ENCODE data around the gene CALML3.

Gene CALML3

GRCh38 chr10:5573968-5574641 lies 49.3 kb downstream of the CALML3 start:
- no peak for DNase-seq

- DNase-seq = no peak
These were observed 49.9 kb downstream of the CALML3 start for GRCh38 chr10:5574642-5575131.

GRCh38 chr10:5575144-5575481 lies 50.4 kb downstream of the CALML3 start:
- no peak for DNase-seq

GRCh38 chr10:5575482-5576153 lies 50.9 kb downstream of the CALML3 start:
- DNase-seq = peak in 1 of 2 donors; percentile 1

- no peak for DNase-seq
These were observed 51.5 kb downstream of the CALML3 start for GRCh38 chr10:5576154-5576748.
